GM06990 (cell line): ENCODE results near the gene CALD1.

Experiments used
- DNase-seq: peaks from one replicate; pipeline ENCODE4 v3.0.0-alpha.2; 2011; ENCODE audit not compliant: insufficient read length; ENCODE audit errors: extremely low read depth
- H3K27me3 ChIP-seq: replicated peaks from 2 replicates; pipeline ENCODE4 v1.6.0; 2011; ENCODE audit warnings: low read length; ENCODE audit not compliant: control insufficient read depth, insufficient read depth
- H3K36me3 ChIP-seq: 2 replicates; pipeline ENCODE4 v1.5.1; 2011; ENCODE audit warnings: low read length; ENCODE audit not compliant: control insufficient read depth, insufficient read depth
- H3K4me3 ChIP-seq: replicated peaks from 2 replicates; pipeline ENCODE4 v1.5.1; 2011; ENCODE audit warnings: low read depth, mild to moderate bottlenecking, control low read depth, low read length
- CTCF ChIP-seq: IDR thresholded peaks from 2 replicates; pipeline ENCODE4 v1.5.1; 2011; ENCODE audit warnings: low read length, control low read depth, mild to moderate bottlenecking, inconsistent platforms; ENCODE audit not compliant: insufficient read depth, poor library complexity, severe bottlenecking

CALD1 gene

GRCh38 chr7:134804351-134804750 is 24.9 kb downstream of the CALD1 start:
- no peak overlapping the region for H3K4me3 ChIP-seq
- no peak for TF ChIP-seq CTCF

GRCh38 chr7:134804854-134805253 is 25.4 kb downstream of the CALD1 start:
- Histone ChIP-seq H3K4me3 (no peak overlapping the region), H3K36me3 (no peaks in the 10 kb centered on the region), H3K27me3 (no peaks in the 10 kb centered on the region)
- no peak for DNase-seq
- TF ChIP-seq CTCF, result no peak

More at GRCh38 chr7:134804351-134804750, 24.9 kb downstream of the CALD1 start:
- Histone ChIP-seq H3K36me3 (no peaks in the 10 kb centered on the region), H3K27me3 (no peaks in the 10 kb centered on the region)
- no peak for DNase-seq

GRCh38 chr7:134806197-134806596 is 26.8 kb downstream of the CALD1 start:
- no peak for DNase-seq
- Histone ChIP-seq H3K36me3 (no peaks in the 10 kb centered on the region), H3K27me3 (no peaks in the 10 kb centered on the region), H3K4me3 (no peak overlapping the region)
- TF ChIP-seq CTCF, result no peak

- H3K36me3 ChIP-seq, result no peaks in the 10 kb centered on the region
- H3K27me3 ChIP-seq, result no peaks in the 10 kb centered on the region
- DNase-seq, result no peak
- TF ChIP-seq CTCF, result no peak
- H3K4me3 ChIP-seq, result no peak overlapping the region
Measured at GRCh38 chr7:134809616-134810015, 30.2 kb downstream of the CALD1 start.

- H3K36me3 ChIP-seq, result no peaks in the 10 kb centered on the region
- TF ChIP-seq CTCF, result no peak
- H3K27me3 ChIP-seq, result no peaks in the 10 kb centered on the region
Measured at GRCh38 chr7:134811765-134812164, 32.3 kb downstream of the CALD1 start.

GRCh38 chr7:134813663-134814396 is 34.4 kb downstream of the CALD1 start:
- H3K36me3 ChIP-seq, result no peaks in the 10 kb centered on the region
- no peak for DNase-seq
- no peak for TF ChIP-seq CTCF
- no peak overlapping the region for H3K4me3 ChIP-seq
- H3K27me3 ChIP-seq, result no peaks in the 10 kb centered on the region

More at GRCh38 chr7:134811765-134812164, 32.3 kb downstream of the CALD1 start:
- DNase-seq, result no peak
- H3K4me3 ChIP-seq, result no peak overlapping the region
